Lower leg skin (tissue), 4 donors: ENCODE measurements around the gene FAM53B. TPM values are rescaled to one million over a fixed set of nuclear protein-coding genes. Genes with fewer than 3 reads are reported as not detected.

Experiments used
- DNase-seq, 2 donors: peaks; one replicate each; pipeline ENCODE4 v3.0.0-alpha.2; 2019; ENCODE audit warnings: low spot score in 2 of 2
- H3K4me3 ChIP-seq: fragments of 200-600 bp; sonication (generic); 2 replicates; pipeline ENCODE4 v1.5.1; 2017; ENCODE audit warnings: mild to moderate bottlenecking, low read depth; ENCODE audit not compliant: poor library complexity, severe bottlenecking
- CTCF ChIP-seq, 3 donors: fragments of 450-650 bp; IDR thresholded peaks; one replicate each; pipeline ENCODE4 v1.5.1; 2016; ENCODE audit warnings: antibody characterized with exemption in 3 of 3, mild to moderate bottlenecking in 3 of 3, moderate library complexity in 2 of 3
- POLR2A ChIP-seq, 2 donors: fragments of 450-650 bp; IDR thresholded peaks; one replicate each; pipeline ENCODE4 v1.6.1; 2016 to 2017; ENCODE audit warnings: antibody characterized with exemption in 2 of 2, mild to moderate bottlenecking in 1 of 2, moderate library complexity in 1 of 2
- WGBS, 2 donors: methylation state at CpG; one replicate each; pipeline ENCODE4 v1.1.5; 2018; 5-methylcytosine and 5-hydroxymethylcytosine counted together
- intact Hi-C: fragments of 100-400 bp; cut with DNase I; formaldehyde crosslinking; loops from one replicate; pipeline ENCODE4 v1.15.0; 2023; ENCODE audit warnings: low total_unique reads
- total RNA-seq, 4 donors: library from RNA; depleted of rRNA; stranded (reverse); fragments of >200 nt; gene quantifications; one replicate each; pipeline ENCODE4 v1.1.0, GENCODE V29; 2016

Gene FAM53B
- total RNA-seq, 4 donors from 2014 or later: 41.5 to 69.1 (median 58.2) TPM

GRCh38 chr10:124667425-124668345 lies 76.5 kb downstream of the FAM53B start:
- no peak for TF ChIP-seq CTCF (IDR thresholded peaks at IDR 0.05)
- TF ChIP-seq POLR2A (IDR thresholded peaks at IDR 0.05): no peak
- H3K4me3 ChIP-seq: no peak overlapping the region
- intact Hi-C loops: no loop called here
- 69 to 81% methylated on average over 12 to 14 of the region's 15 CpGs for WGBS, 2 donors
- no peak for DNase-seq

GRCh38 chr10:124666494-124666893 lies 77.7 kb downstream of the FAM53B start:
- no peak for DNase-seq
- WGBS, 2 donors: 65 to 84% methylated on average over 8 of the region's 10 CpGs
- H3K4me3 ChIP-seq: no peak overlapping the region
- TF ChIP-seq CTCF (IDR thresholded peaks at IDR 0.05) (no peak), POLR2A (IDR thresholded peaks at IDR 0.05) (no peak)
- intact Hi-C loops: no loop called here

DNA sequence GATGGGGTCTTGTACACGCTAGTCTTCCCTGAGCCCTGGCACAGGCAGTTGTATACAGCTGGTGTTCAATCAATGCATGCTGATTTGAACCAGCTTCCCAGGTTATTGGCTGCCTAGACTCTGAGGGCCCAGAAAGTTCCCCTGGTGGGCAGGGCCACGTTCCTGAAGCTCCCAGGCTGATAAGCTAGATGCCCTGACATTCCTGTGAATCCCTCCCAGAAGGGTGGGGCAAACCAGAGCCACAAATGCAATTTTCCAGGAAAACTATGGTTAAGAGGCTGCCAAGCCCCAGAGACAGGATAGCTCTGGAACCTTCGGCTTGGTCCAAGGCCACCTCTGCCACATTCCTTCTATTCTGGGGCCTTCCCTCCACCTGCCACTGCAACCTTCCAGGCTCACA lies 78.2 kb downstream of the FAM53B start:
- no peak for DNase-seq
- TF ChIP-seq CTCF (IDR thresholded peaks at IDR 0.05) (no peak), POLR2A (IDR thresholded peaks at IDR 0.05) (no peak)
- no peak overlapping the region for H3K4me3 ChIP-seq
- WGBS, 2 donors: 67 to 69% methylated on average over 3 of the region's 3 CpGs
- intact Hi-C loops: no loop called here

DNA sequence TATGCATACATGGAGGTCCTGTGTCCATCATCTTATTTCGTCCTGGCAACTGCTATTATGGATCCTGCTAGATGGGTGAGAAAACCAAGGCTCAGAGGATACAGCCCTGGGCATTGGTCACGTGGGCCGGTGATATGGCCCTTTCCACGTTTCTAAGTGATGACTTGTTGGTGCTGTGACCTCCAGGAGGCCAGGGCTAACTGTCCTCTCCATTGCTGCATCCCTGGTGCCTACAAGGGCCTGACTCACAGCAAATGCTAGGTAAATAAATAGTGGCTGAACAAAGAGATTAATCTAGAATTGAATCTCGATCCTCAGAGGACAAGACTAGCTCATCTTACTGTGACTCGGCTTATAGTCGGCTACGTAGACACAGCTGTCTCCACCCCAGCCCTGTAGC lies 78.6 kb downstream of the FAM53B start:
- TF ChIP-seq CTCF (IDR thresholded peaks at IDR 0.05): no peak
- TF ChIP-seq POLR2A (IDR thresholded peaks at IDR 0.05): no peak
- DNase-seq: no peak
- WGBS, 2 donors: 79 to 89% methylated on average over 8 of the region's 8 CpGs
- intact Hi-C loops: no loop called here
- no peak overlapping the region for H3K4me3 ChIP-seq

GRCh38 chr10:124665091-124665490 lies 79.1 kb downstream of the FAM53B start:
- DNase-seq: no peak
- no peak overlapping the region for H3K4me3 ChIP-seq
- TF ChIP-seq CTCF (IDR thresholded peaks at IDR 0.05) (no peak), POLR2A (IDR thresholded peaks at IDR 0.05) (no peak)
- intact Hi-C loops: no loop called here
- WGBS, 2 donors: 68 to 100% methylated on average over 2 of the region's 2 CpGs
